GM18517 (cell line): Measurements from ENCODE around the gene PRTN3.

Experiments used
- ATAC-seq: cut with Tn5 transposase; IDR thresholded peaks from one replicate; pipeline ENCODE4 v1.9.1; 2021; ENCODE audit warnings: mild to moderate bottlenecking, moderate library complexity; ENCODE audit not compliant: unreplicated experiment

The PRTN3 gene

GRCh38 chr19:861756-862580 lies 21.2 kb downstream of the PRTN3 start:
- ATAC-seq, result no peak

GRCh38 chr19:862581-863314 lies 21.9 kb downstream of the PRTN3 start:
- ATAC-seq, result no peak

DNA sequence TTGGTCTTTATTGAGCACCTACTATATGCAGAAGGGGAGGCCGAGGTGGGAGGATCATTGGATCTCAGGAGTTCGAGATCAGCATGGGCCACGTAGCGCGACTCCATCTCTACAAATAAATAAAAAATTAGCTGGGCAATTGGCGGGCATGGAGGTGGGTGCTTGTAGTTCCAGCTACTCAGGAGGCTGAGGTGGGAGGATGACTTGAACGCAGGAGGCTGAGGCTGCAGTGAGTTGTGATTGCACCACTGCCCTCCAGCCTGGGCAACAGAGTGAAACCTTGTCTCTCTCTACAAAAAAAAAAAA lies 22.5 kb downstream of the PRTN3 start:
- ATAC-seq, result no peak

GRCh38 chr19:866769-867300 lies 26.0 kb downstream of the PRTN3 start:
- ATAC-seq, result no peak

GRCh38 chr19:867301-867793 lies 26.5 kb downstream of the PRTN3 start:
- no peak for ATAC-seq

GRCh38 chr19:867855-868457 lies 27.2 kb downstream of the PRTN3 start:
- ATAC-seq, result no peak

DNA sequence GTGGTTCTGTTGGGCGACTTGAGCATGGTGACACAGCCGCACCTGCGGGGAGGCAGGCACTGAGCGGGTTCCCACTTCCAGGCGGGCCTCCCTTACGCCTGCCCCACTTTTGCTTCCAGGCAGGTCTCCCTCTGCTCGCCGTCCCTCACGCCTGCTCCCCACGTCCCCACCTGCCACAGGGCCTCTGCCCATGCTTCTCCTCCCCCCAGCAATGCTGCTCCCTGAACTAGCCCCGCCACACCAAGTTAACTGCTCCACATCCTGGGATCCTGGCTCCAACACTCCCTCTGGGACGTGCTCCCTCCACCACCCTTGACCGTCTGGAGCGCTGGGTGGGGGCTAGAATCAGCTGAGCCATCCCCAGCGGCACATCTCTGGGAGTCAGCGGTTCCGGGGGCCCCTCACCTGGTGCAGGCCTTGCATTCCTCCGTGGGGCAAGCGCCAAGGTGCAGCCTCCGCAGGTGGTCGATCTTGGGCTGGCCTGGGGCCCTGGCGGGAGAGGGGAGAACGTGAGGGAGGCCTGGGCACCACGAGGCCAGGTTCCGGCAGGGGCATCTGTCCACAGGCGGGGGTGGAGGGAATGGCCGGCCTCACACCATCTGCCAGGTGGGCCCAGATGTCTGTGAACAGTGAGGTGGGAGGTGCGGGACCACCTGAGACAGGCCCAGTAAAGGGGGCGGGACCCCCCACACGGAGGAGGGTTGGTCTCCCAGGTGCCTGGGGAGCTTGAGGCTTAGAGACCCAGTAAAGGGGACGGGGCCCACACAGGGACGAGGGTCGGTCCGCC lies 27.9 kb downstream of the PRTN3 start:
- ATAC-seq, result no peak

DNA sequence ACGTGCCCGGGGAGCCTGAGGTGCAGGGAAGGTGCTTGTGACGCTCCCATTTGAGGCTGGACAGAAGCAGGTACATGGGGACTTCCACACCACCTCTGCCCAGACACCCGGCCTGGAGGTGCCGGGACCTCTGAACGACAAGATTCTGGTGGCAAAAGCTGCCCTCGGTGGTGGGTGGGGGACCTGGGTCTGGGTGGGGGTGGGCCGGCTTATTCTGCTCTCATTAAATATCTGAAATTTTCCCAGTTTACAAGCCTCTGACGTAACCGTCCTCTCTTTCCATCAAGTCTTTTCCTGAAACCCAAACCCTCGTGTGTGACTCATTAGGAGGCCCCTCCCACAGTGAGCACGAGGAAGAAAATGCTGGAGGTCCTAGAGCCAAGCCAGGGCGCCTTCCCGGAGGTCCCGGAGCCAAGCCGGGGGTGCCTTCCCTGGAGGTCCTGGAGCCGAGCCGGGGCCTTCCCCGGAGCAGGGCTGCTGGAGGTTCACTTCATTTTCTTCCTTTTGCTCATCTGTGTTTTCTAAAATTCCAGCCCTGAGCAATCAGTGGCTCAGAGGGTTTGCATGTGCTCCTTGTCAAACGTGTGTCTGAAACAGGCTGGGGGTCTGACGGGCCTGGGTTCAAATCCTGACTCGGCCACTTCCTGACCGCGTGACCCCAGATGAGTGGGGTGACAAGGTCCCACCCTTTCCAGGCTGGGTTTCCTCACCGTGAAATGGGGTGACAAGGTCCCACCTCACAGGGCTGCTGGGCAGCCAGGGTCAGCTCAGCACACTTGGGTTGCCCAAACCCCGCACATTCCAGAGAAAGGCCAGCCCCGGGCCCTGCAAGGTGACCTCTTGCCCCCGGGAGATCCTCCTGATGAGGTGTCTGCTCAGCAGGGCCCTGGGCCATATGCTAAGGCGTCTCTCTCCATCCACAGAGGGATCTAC lies 28.7 kb downstream of the PRTN3 start:
- no peak for ATAC-seq

- ATAC-seq, result no peak
Measured at GRCh38 chr19:870314-870713, 29.5 kb downstream of the PRTN3 start.

DNA sequence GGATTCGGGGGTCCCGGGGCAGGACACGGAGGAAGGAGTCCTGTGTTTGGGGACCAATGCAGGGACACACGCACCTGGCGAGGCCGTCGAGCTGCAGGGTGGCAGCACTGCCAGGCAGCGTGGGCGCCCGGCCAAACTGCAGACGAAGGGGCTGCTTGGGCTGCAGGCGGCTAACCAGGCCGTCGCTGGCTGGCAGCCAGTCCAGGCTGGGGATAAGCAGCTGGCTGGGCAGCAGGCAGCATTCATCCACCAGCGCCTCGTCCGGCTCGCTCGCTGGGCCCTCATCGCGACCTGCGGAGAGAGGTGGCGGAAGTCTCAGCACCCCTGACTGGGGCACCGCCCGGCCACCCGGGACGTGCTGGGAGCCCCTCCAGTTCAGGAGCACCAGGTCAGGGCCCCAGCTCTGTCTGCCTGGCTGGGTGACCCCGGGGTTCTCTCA lies 30.2 kb downstream of the PRTN3 start:
- no peak for ATAC-seq

GRCh38 chr19:871446-872265 lies 30.9 kb downstream of the PRTN3 start:
- ATAC-seq, result no peak

DNA sequence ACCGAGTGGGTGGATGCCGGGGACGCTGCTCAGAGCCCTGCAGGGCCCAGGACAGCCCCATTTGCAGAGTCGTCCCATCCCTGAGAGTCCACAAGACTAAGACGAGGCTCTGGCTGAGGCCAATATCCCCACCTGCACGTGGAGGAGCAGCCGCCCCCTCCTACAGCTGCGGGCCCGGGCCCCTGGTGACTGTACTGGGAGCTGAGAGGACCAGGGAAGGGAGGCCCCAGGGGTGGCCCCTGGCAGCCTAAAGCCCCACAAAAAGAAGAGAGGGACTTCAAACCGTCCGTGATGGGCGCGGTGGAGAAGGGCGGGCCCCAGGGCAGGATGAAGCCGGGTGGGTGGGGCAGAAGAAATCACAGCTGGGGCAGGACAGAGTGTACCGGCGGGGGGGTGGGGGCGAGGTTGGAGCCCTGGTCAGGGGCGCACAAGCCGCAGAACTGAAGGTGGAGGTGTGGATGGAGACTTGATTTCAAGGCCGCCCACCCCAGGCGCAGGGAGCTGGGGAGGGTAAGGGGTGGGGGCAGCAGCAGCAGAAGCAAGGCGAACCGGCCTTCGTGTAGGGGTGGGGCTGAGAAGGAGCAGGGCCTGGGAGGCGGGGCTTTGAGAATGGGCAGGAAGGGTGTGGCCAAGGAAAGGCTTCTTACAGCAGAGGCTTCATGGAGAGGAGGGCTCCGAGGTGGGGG lies 31.6 kb downstream of the PRTN3 start:
- no peak for ATAC-seq

DNA sequence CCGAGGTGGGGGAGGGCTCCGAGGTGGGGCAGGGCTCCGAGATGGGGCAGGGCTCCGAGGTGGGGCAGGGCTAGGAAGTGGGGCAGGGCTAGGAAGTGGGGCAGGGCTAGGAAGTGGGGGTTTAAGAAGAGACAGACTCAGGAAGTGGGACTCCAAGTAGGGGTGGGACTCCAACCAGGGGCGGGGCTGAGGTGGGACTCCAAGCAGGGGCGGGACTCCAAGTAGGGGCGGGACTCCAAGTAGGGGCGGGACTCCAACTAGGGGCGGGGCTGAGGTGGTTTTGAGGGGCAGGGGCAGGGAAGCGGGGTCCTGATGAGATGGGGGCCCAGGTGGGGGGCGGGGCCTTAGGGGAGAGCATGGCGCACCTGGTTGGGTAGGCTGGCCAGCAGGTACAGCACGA lies 32.3 kb downstream of the PRTN3 start:
- no peak for ATAC-seq

- ATAC-seq, result no peak
Measured at GRCh38 chr19:873561-874041, 32.8 kb downstream of the PRTN3 start.

DNA sequence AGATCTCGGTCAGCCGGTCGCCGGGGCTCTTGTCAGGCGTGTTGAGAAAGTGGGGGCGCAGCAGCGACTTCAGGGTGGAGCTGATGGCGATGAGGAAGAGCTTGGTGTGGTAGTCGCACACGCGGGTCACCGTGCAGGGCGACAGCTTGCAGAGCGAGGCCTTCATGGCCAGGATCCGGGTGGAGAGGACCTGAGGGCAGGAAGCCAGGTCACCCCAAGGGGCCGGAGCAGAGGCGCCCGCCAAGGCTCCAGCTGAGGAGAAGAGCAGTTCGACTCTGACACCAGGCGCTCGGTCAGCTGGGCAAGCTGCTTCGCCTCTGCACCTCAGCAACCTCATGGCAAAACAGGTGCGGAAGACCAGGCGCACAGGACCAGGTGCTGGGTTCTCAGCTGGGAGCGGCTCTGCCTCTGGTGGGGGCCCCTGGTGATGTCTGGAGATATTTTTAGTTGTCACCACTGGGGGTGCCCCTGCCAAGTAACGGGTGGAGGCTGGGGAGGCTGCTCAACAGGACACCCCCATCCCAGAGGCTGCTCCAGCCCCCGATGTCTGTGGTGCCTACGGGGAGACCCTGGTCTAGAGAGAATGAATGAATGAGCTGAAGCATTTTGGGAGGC lies 34.6 kb downstream of the PRTN3 start:
- no peak for ATAC-seq

- no peak for ATAC-seq
Measured at GRCh38 chr19:876089-876488, 35.3 kb downstream of the PRTN3 start.

- ATAC-seq, result no peak
Measured at GRCh38 chr19:876780-877314, 36.0 kb downstream of the PRTN3 start.
